Ovary (tissue), 9 donors: ENCODE data around the gene CLCN2. TPM values are rescaled to one million over a fixed set of nuclear protein-coding genes. Genes with fewer than 3 reads are reported as not detected.

ENCODE experiments used
- DNase-seq, 5 donors: peaks; one replicate each; pipeline ENCODE4 v3.0.0-alpha.2; 2019 to 2020
- H3K27ac ChIP-seq, 2 donors: fragments of 200-600 bp; one replicate each; pipeline versions ENCODE4 v1.5.1 to v1.8.0; 2019 to 2022
- H3K27me3 ChIP-seq: fragments of 200-600 bp; one replicate; pipeline ENCODE4 v1.8.0; 2022
- H3K36me3 ChIP-seq: fragments of 200-600 bp; sonication (generic); one replicate; pipeline ENCODE4 v1.5.1; 2019
- H3K4me1 ChIP-seq: one replicate; pipeline ENCODE4 v1.8.1; 2013; ENCODE audit warnings: mild to moderate bottlenecking, moderate library complexity; ENCODE audit not compliant: insufficient read depth
- H3K4me3 ChIP-seq: fragments of 200-600 bp; sonication (generic); one replicate; pipeline ENCODE4 v1.5.1; 2017
- H3K9me3 ChIP-seq, 2 donors: fragments of 200-600 bp in 1 of 2; sonication (generic) in 1 of 2; one replicate each; pipeline versions ENCODE4 v1.5.1 to v1.8.1; 2013 to 2019; ENCODE audit warnings: mild to moderate bottlenecking in 1 of 2, moderate library complexity in 1 of 2
- CTCF ChIP-seq, 3 donors: fragments of 450-650 bp in 2 of 3; fragments of 200-600 bp in 1 of 3; IDR thresholded peaks; one replicate each; pipeline versions ENCODE4 v1.5.1 to v1.8.0; 2016 to 2022; ENCODE audit warnings: antibody characterized with exemption in 3 of 3, mild to moderate bottlenecking in 1 of 3
- EP300 ChIP-seq: sonication (generic); formaldehyde crosslinking; IDR thresholded peaks from one replicate; pipeline ENCODE4 v1.6.1; 2017; ENCODE audit warnings: antibody characterized with exemption
- POLR2A ChIP-seq: fragments of 450-650 bp; IDR thresholded peaks from one replicate; pipeline ENCODE4 v1.6.1; 2017; ENCODE audit warnings: antibody characterized with exemption, mild to moderate bottlenecking, moderate library complexity
- WGBS, 3 donors: extraction: QIAGEN DNeasy Blood & Tissue Kit in 1 of 3; methylation state at CpG; one replicate each; pipeline versions ENCODE4 v1.1.5 to v1.1.7; 2013 to 2017; 5-methylcytosine and 5-hydroxymethylcytosine counted together
- intact Hi-C, 4 donors: fragments of 100-400 bp; cut with DNase I; formaldehyde crosslinking; loops; one replicate each; pipeline versions ENCODE4 v1.11.0 to v1.15.1; 2022 to 2023
- polyA plus RNA-seq, 2 donors: library from polyadenylated mRNA; stranded (reverse); fragments of 200-250 nt in 1 of 2; fragments of 350-450 nt in 1 of 2; fragmentation: Illumina TruSeq in 1 of 2; extraction: RNeasy Lipid Tissue Mini Kit (QIAGEN cat#74804) in 1 of 2; gene quantifications; one replicate each; pipeline ENCODE4 v1.2.3, GENCODE V29; 2013 to 2014
- total RNA-seq, 7 donors: library from RNA; depleted of rRNA in 2 of 7; stranded (reverse); fragments of >200 nt in 2 of 7; fragmentation: NEBNext Ultra II Directional in 3 of 7; extraction: Animal tissue kit (Norgen Biotek cat#: 25700) in 3 of 7; gene quantifications; one replicate each; pipeline versions ENCODE4 v1.1.0 to v1.2.4, GENCODE V29; 2016 to 2023
- donor health status: DM: no; HTN: no; CAD: no; lungs with moderate emphysema.
- donor health status: DM: no; HTN: no; CAD: no.
- donor health status: Bipolar disorder and iron deficiency.
- donor health status: DM: yes; HTN: yes; CAD: no.
- donor health status: DM: no; HTN: no; CAD: no.
- donor health status: DM: yes; HTN: yes; CAD: no.

The CLCN2 gene
- total and polyA plus RNA-seq, 9 donors = 3.5 to 18.0 (median 11.7) TPM

DNA sequence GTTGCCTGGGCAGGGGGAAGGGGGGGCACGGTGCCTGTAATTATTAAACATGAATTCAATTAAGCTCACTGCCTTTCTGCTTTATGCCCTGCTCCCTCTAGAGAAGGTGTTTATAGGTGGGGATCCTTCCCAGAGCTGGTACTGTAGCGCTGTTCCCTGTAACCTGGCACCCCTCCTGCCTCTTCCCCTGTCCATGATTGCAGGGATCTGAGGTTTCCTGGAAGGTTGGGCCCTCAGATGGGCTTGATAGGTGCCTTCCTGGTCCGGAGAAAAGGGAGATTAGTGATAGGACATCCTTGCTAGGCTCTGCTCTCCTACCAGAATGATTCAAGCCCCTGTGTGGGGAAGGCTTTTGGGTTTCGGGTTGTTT lies 26.1 kb downstream of the CLCN2 start:
- TF ChIP-seq POLR2A (no peak), EP300 (no peak), CTCF (IDR thresholded peaks at IDR 0.05) (no peak)

GRCh38 chr3:184334470-184335158 lies 26.8 kb downstream of the CLCN2 start:
- no peak overlapping the region for H3K4me3 ChIP-seq
- no peaks in the 10 kb centered on the region for H3K36me3 ChIP-seq
- no peak for DNase-seq
- TF ChIP-seq EP300 (no peak), POLR2A (no peak), CTCF (IDR thresholded peaks at IDR 0.05) (no peak)
- WGBS, 3 donors = 76% methylated on average over 15 of the region's 15 CpGs
- no peaks in the 10 kb centered on the region for H3K27me3 ChIP-seq
- H3K9me3 ChIP-seq = no peaks in the 10 kb centered on the region
- intact Hi-C loops = no loop called here
- peaks cover 20% of the 10 kb centered on the region for H3K4me1 ChIP-seq
- peak overlapping the region; percentile 93 to 95 for H3K27ac ChIP-seq

More for the DNA sequence above, 26.1 kb downstream of the CLCN2 start:
- intact Hi-C loops = no loop called here
- H3K27ac ChIP-seq = peak overlapping the region; percentile 93 to 95
- no peaks in the 10 kb centered on the region for H3K36me3 ChIP-seq
- no peak overlapping the region for H3K4me3 ChIP-seq
- no peaks in the 10 kb centered on the region for H3K27me3 ChIP-seq
- no peaks in the 10 kb centered on the region for H3K9me3 ChIP-seq
- no peak for DNase-seq
- H3K4me1 ChIP-seq = peaks cover 20% of the 10 kb centered on the region
- WGBS, 3 donors = 37 to 47% (median 39%) methylated on average over 4 of the region's 4 CpGs

DNA sequence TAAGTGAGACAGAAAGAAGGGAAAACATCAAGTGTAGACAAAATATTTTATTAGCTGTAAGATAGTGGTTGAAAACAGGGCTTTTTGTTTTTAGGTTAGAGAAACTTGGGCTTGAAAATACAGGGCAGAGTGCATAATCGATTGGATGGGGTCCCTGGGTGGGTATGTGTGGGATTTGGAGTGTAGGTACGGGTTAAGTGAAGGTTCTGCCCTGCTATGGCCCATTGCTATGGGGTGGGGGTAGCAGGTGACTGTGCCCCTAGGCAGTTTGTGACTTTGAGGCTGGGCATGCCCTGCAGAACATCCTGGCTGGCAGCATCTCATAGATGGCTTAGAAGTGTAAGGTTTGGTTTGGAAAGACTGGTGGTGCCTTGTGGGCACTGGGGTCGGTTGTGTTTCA lies 27.7 kb downstream of the CLCN2 start:
- no peak overlapping the region for H3K27ac ChIP-seq
- H3K27me3 ChIP-seq = no peaks in the 10 kb centered on the region
- TF ChIP-seq CTCF (IDR thresholded peaks at IDR 0.05) (no peak), POLR2A (no peak), EP300 (no peak)
- WGBS, 3 donors = 20 to 34% (median 33%) methylated on average over 2 to 3 of the region's 3 CpGs
- no peak for DNase-seq
- intact Hi-C loops = no loop called here
- no peaks in the 10 kb centered on the region for H3K36me3 ChIP-seq
- H3K4me1 ChIP-seq = peaks cover 16% of the 10 kb centered on the region
- H3K4me3 ChIP-seq = no peak overlapping the region
- H3K9me3 ChIP-seq = no peaks in the 10 kb centered on the region

GRCh38 chr3:184333190-184333589 lies 28.2 kb downstream of the CLCN2 start:
- H3K4me1 ChIP-seq = peaks cover 12% of the 10 kb centered on the region
- no peaks in the 10 kb centered on the region for H3K27me3 ChIP-seq
- no peak for DNase-seq
- H3K4me3 ChIP-seq = no peak overlapping the region
- no peaks in the 10 kb centered on the region for H3K9me3 ChIP-seq
- 27 to 52% (median 35%) methylated on average over 6 of the region's 6 CpGs for WGBS, 3 donors
- TF ChIP-seq CTCF (IDR thresholded peaks at IDR 0.05) (no peak), POLR2A (no peak), EP300 (no peak)
- intact Hi-C loops = no loop called here
- no peaks in the 10 kb centered on the region for H3K36me3 ChIP-seq
- H3K27ac ChIP-seq = no peak overlapping the region
